AG08395 (cell line): ENCODE results near the gene B4GALNT1.
"Not testable (repeated sequence)": the region's sequence is repeated elsewhere in the genome, so short reads cannot be mapped to it uniquely, and the experiment has no call there.

Source experiments
- DNase-seq: peaks from one replicate; pipeline ENCODE4 v3.0.0; 2012; ENCODE audit warnings: mixed read lengths, low spot score

Gene B4GALNT1

GRCh38 chr12:57637364-57637763 is 4.4 kb upstream of the B4GALNT1 start:
- peak; percentile 0 for DNase-seq

DNA sequence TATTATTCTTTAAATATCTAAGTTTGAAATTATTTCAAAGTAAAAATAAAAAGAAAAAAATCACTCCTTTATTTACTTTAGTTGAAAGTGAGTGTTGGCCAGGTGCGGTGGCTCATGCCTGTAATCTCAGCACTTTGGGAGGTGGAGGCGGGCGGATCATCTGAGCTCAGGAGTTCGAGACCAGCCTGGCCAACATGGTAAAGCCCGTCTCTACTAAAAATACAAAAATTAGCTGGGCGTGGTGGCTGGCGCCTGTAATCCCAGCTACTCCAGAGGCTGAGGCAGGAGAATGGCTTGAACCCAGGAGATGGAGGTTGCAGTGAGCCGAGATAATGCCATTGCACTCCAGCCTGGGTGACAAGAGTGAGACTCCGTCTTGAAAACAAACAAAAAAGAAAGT is 3.7 kb upstream of the B4GALNT1 start:
- not testable (repeated sequence) for DNase-seq

DNA sequence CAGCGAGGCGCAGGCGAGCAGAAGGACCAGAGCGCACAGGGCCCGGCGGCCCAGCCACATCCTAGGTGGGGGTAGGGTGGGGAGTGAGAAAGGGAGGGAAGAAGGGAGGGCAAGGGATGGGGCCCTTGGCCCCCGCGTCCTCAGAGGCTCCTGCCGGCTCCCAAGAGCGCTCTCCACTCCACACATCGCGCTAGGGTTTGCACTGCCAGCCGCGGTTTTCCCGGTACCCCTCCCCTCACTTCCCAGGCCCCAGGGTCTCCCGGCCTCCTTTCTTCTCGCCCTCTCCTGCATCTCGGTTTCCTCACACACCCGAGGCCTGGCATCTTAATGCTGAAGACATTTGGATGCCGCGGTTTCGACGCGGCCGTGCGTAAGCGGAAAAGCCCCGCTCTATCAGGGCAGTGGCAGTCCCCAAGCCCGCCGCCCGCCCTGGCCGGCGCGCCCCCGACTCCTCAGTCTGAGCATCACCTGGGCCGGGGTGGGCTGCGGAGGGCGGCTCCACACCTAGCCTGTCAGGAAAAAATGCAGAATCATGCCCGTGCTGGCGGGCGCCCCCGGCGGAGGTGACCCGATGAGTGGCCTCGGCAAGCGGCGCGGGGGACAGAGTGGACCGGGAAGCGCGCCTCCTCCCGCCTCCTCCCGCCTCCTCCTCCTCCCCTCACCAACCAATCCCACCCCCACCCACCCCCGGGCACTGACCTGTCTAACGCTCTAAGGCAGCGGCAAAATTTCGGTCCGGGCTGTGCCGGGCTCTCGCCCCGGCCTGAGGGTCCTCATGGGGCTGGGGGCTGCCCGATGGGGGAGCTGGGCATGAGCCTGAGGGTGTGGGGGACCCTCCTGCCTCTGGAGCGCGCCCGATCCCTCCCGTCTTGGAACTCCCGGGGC is 686 bp downstream of the B4GALNT1 start:
- no peak for DNase-seq

DNA sequence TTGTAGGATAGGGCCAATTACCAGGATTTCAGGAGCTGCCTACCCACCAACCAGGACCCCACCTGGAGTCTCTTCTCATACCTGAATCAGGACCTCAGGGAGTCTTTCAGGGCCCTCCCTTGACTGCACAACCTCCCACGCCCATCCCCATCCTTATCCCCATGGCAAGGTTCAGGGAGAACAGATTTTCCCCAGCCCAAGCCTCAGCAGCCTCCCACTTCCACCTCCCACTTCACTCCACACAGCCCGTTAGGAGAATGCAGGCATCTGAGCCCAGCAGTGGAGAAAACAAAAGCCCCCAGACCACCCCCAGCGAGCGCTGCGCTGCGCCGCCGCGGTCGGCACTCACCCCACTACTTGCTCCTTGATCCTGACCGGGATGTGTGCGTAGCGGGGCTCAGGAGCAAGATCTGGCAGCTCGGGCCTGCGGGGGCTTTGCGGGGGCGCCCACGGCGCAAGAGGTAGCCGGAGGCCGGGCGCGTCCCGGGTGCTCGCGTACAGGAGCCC is 1.4 kb downstream of the B4GALNT1 start:
- no peak for DNase-seq

DNA sequence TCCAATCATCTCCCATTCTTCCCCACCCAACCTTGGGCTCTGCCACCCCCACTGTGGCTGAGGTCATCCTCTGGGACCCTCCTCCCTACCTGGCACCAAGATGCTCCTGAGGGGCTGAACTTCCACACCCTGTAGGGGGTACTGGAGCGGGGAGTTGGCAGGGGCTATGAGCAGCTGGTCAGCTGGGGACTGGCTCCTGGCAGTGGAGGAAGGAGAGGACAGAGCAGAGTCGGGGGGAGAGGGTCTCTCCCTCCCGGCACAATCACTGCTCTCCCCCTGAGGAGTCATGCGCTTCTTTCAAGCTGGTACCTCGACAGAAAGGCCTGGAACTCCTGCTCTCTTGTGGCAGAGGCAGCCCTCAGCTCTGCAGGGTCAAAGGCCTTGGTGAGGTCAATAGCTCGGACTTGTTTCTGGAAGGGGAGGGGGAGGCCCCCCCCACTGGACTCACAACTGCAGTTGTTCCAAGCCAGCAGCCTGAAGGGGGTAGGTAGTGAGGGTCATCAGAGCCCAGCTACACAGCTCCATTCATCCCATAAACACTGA is 2.0 kb downstream of the B4GALNT1 start:
- DNase-seq = no peak

- DNase-seq = no peak
These were observed 3.0 kb downstream of the B4GALNT1 start for GRCh38 chr12:57629897-57630471.

DNA sequence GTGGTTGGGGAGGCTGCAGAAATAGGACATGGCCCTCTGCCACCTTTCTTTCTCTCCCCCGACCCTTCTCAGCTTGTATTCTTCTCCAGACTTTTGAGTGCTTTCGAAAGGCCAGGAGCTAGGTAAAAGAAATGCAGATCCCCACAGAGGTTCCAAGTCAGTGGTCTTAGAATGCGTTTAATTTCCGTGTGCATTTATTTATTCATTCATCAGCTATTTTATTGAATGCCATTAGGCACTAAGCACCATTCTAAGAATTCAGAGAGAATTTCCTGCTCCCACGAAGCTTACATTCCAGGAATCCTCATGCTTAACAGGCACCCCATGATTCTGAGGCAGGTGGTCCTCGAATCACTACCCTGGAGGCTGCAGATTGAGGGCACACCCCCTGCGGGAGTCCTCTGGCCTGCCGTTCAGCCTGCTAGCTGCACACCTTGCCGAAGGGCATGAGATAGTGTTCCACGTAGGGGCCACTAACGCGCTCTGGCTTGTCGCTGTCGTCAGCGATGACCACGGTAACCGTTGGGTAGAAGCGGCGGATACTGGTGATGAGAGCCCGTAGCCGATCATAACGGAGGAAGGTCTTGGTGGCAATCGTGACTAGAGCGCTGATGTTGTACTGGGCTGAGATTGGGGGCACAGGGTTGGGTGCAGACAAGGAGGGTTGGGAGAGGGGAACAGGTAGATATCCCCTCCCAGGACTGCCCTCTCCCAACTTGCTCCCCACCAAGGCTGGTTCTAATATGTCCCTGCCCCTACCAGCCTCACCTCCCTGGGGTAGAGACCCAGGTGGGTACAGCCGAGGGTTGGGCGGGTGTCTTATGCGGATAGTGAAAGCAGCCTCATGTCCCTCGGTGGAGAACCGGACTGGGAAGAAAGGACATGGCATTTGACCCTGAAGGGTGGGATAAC is 4.5 kb downstream of the B4GALNT1 start:
- DNase-seq = no peak

DNA sequence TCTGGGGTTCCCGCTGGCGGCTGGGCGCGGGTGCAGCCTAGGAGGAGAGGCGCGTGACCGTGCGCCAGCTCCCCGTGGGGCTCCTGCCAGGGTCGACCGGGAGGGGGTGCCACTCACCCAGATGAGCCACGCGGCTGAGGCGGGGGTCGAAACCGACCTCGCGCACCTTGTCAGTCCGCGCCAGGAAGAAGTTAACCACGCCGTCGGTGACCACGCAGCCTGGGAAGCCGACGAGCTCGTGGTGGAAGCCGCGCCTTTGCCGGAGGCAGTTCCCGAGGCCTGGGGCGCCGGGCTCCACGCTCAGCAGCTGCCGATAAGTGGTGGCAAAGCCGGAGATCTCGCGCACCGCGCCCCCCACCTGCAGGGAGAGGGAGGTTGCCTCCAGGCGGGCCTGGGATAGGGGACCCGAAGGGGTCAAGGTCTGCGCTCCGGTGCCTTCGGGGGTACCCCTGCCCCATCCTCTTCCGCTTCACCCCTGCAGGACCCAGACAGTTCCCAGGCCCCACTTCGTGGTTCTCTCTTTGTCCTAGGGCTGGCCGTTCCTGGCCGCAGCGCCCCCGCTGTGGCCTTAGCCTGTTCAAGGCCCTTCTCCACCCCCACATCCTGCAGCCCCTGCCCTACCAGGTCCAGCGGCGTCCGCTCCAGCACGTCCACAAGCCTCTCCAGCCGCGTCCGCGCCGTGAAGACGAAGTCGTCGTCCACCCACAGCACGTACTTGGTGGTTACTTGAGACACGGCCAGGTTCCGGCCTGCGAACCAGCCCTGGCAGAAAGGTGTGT is 5.3 kb downstream of the B4GALNT1 start:
- DNase-seq = no peak

- DNase-seq = no peak
These were observed 6.0 kb downstream of the B4GALNT1 start for GRCh38 chr12:57626921-57627445.

- no peak for DNase-seq
These were observed 6.7 kb downstream of the B4GALNT1 start for GRCh38 chr12:57626111-57626920.

DNA sequence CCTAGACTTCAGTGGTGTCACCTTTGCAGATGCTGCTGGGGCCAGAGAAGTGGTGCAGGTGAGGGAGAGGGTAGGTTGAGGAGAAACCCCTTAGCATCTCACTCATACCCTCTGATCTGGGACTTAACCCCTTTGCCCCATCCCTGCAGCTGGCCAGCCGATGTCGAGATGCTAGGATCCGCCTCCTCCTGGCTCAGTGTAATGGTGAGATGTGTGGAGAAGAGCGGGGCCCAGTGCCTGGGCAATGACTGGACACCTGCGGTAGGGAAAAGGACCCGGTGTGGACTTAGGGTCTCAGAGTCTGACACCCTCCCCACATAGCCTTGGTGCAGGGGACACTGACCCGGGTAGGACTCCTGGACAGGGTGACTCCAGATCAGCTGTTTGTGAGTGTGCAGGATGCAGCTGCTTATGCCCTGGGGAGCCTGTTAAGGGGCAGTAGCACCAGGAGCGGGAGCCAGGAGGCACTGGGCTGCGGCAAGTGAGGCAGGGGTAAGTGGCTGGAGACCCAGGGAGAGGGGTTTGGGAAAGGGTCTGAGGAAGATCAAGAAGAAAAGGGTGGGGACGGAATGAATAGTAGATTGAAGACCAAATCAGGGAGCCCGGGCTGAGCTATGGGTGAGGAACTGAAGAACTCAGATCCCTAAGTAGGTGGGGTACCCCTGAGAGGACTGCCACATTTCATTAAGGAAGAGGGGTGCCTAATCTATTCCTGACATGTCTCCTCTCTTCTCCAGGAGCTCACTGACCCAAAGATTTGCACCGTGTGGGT is 7.6 kb downstream of the B4GALNT1 start:
- DNase-seq = no peak

GRCh38 chr12:57624441-57625220 is 8.4 kb downstream of the B4GALNT1 start:
- no peak for DNase-seq

DNA sequence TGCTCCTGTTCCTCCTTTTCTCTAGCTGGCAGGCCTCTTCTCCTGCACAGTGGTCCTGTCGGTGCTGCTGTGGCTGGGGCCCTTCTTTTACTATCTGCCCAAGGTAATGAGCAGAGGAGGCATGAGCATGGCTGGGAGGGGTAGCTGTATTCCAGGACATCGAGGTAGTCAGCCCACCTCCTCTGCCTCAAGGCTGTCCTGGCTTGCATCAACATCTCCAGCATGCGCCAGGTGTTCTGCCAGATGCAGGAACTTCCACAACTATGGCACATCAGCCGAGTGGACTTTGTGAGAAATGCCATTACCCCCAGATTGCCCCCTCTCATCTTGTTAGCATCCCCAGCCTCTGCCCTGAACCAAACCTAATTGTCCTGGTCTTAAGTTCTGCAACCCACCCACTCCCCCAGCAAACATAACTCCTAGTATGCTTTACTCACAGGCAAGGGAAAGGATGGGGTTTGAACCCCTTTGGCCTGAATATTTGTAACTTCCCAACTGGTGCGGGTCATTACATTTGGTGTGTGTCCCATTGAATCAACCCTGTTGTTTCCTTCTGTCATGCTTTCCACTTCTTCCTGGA is 9.1 kb downstream of the B4GALNT1 start:
- DNase-seq = no peak

DNA sequence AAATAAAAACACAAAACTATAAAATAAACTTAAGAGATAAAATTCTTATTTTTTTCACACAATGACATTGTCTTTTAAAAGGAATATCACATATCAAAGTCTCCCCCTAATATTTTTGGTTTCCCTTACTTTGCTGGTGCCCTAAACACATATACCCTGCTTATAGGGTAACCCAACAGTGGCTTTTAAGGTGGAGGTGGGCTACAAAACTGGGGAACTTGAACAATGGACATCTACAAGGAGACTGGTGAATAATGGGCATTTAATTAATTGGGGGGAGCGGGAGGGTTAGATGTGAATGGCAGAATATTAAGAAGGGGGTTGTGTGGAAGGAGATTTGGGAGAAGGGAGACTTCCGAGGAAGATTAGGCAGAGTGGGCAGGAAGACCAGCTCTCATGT is 9.6 kb downstream of the B4GALNT1 start:
- no peak for DNase-seq

- DNase-seq = no peak
These were observed 10.4 kb downstream of the B4GALNT1 start for GRCh38 chr12:57622293-57623245.

DNA sequence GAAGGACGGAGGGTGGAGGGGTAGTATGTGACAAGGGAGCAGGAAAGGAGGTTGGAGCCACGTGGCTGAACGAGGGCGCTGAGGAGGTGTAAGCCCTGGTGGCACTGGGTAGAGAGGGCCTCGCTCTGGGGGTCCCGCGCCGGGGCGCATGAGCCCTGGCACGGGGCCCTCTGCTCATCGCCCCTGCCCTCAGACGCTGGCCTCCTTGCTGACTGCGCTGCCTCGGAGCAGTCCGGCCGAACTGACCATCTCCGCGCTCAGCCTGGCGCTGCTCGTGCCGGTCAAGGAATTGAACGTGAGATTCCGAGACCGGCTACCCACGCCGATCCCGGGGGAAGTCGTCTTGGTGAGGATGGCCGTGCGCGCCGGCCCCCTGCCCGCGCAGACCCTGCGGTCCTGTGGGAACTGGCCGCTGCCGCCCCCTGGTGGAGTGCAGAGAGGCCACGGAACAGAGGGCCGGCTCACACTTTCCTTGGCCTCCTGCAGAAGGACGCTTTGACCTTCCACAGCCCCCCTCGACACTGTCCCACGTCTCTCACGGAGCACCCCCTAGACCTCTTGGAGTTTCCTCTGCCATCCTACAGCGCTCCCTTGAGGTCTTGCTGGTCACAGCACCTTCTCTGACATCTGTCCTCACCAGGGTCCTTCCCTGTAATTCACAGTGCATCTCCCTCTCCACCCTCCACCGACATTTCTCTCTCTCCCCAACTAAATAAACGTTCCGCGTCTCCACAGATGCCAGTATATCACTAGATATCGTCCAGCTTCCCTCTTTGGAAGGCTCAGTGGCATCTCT is 11.3 kb downstream of the B4GALNT1 start:
- peak; percentile 70 for DNase-seq
